ENCODE data around the gene PLXDC1.
"Not testable (repeated sequence)": the region's sequence is repeated elsewhere in the genome, so short reads cannot be mapped to it uniquely, and the experiment has no call there.

The PLXDC1 gene

DNA sequence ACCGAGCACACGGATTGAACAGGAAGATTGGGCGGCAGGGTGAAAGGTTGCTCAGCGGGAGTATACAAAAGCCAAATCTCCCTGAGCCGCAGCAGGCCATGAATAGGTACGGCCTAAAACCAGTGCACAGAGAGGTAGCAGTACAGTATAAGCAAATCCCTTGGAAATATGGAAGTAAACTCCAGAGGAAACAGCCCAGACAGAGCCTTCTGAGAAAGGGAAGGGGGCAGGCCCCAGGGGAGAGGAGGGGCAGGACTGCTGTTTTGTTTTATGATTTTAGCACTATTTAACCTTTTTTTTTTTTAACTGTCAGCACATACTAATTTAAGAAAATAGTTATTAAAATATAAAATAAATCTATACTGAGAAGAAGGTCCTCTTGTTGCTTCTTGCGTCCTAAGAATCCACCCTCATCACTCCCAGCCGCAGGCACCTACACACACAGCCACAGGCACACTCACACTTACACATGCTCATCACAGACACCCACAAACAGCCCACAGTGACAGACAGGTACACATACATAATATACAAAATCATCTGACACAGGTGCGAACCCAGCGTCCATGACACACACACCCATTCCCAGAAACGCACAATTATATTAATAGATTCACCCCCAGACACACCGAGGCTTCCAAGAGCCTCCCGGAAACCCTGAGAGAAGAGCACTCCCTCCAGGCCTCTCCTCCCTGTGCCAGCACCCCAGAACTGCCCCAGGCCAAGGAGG, 12.8 kb downstream of the PLXDC1 start:
- H3K4me3 ChIP-seq (ENCODE audit: low read depth, low read length): no peak overlapping the region

DNA sequence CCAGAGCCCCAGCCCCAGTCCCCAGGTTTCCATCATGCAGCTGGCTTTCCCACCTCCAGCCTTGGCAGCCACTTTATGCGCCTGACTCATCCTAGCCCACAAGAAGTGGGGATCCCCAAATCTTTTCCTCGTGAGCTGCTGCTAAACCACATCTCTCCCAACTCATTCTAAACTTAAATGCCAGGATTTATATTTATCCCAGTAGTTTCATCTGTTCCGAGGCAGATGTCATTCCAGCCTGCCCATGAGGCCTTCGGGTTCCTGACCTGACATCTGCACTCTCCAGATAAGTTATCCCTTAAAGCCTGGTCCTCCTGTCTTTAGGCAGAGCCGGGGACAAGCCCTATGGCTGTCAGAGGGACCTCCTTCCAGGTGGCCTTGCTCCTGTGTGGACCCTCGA, 16.6 kb downstream of the PLXDC1 start:
- DNase-seq (ENCODE audit: low read depth): no peak
- no peak overlapping the region for H3K4me3 ChIP-seq (ENCODE audit: low read depth, low read length)

More for the DNA sequence above, 12.8 kb downstream of the PLXDC1 start:
- DNase-seq (ENCODE audit: low read depth): no peak

GRCh38 chr17:39132192-39132610, 19.2 kb downstream of the PLXDC1 start:
- DNase-seq (ENCODE audit: low read depth): peak; percentile 58
- no peak overlapping the region for H3K4me3 ChIP-seq (ENCODE audit: low read depth, low read length)

DNA sequence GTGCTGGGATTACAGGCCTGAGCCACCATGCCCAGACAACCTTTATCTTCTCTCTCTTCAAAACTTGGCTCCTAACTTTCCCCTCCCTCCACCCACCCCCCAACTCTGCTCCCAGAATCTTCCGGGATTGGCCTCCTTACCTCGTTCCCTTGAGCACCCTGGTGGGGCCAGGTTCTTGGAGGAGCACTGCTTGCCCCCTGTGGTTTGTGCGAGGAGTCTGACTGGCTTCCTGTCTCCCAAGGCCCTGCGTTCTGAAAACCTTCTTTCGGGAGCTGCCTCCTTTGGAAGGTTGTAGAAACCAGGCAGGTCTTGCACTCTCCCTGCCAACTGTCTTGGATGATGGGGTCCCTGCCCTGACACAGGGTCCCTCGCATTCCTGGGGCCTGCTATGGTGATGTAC, 19.8 kb downstream of the PLXDC1 start:
- no peak for DNase-seq (ENCODE audit: low read depth)

DNA sequence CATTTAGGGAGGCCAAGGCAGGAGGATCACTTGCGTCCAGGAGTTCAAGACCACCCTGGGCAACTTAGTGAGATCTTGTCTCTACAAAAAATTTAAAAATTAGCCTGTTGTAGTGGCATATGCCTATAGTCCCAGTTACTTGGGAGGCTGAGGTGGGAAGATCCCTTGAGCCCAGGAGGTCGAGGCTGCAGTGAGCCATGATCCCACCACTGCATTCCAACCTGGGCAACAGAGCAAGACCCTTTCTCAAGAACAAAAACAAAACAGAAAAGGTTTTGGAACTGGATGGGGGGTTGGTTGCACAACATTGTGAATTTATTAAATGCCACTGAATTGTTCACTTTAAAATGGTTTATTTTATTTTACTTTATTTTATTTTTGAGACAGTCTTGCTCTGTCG, 21.2 kb downstream of the PLXDC1 start:
- H3K4me3 ChIP-seq (ENCODE audit: low read depth, low read length): no peak overlapping the region
- DNase-seq (ENCODE audit: low read depth): no peak

More for the DNA sequence above, 19.8 kb downstream of the PLXDC1 start:
- H3K4me3 ChIP-seq (ENCODE audit: low read depth, low read length): no peak overlapping the region

GRCh38 chr17:39129544-39129943, 21.9 kb downstream of the PLXDC1 start:
- DNase-seq (ENCODE audit: low read depth); H3K4me3 ChIP-seq (ENCODE audit: low read depth, low read length): not testable (repeated sequence)

DNA sequence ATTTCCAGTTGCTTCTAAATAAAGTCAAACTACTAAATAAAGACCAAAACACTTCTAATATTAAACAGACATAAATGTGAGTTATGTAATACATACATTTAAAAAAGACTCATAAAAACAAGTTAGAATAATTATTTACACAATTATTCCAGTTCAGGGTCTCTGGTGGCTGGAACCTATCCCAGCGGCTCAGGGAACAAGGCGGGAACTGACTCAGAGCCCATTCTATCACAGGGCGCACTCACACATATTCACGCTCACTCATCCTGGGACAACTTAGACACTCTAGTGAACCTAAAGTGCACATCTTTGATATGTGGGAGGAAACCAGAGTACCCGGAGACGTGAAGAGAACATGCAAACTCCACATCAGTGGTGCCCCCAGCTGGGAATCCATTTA, 25.0 kb downstream of the PLXDC1 start:
- H3K4me3 ChIP-seq (ENCODE audit: low read depth, low read length): no peak overlapping the region

DNA sequence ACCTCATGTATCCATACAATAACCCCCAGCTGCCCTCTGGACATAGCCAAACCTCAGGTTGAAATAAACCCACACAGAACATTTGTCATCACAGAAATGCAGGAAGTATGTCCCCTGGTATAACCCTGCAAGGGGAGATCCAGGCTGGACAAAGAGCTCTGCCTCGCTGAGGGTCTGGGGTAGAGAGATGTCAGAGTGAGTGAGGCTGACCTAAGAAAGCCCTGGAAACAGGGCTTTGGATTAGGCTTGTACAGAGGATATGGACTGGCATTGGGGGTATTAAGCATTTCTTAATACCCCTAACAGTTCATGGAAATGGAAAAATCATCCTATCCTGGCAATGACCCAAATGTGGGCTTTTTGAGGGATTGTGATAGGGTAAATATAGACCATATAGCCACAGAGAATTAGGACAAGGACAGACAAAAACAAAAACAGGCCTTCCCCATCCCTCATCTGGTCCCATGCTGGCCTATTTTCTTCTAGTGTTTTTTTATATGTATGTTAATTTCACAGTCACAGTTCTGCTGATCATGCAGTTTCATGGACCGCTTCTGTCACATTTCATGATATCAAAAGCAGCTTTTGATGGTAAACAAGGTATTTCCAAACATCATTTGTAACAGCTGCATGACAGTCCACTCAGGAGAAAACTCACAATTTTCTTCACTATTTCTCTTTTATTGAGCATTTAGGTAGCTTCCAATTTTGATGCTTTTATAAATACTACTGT, 26.1 kb downstream of the PLXDC1 start:
- no peak for DNase-seq (ENCODE audit: low read depth)
- H3K4me3 ChIP-seq (ENCODE audit: low read depth, low read length): no peak overlapping the region

More for the DNA sequence above, 25.0 kb downstream of the PLXDC1 start:
- no peak for DNase-seq (ENCODE audit: low read depth)

- DNase-seq (ENCODE audit: low read depth): no peak
- no peak overlapping the region for H3K4me3 ChIP-seq (ENCODE audit: low read depth, low read length)
Measured at GRCh38 chr17:39123627-39124026, 27.8 kb downstream of the PLXDC1 start.

DNA sequence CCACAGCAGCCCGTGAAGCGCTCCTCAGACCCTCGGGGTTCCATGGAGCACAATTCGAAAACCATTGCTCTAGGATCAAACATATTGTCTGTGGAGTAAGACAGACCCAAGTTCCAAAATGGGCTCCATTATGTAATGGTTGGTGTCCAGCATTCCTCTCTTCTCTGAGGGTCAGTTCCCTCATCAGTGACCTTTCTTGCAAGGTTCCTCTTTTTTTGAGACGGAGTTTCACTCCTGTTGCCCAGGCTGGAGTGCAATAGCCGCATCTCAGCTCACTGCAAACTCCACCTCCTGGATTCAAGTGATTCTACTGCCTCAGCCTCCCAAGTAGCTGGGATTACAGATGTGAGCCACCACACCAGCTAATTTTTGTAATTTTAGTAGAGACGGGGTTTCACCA, 28.4 kb downstream of the PLXDC1 start:
- H3K4me3 ChIP-seq (ENCODE audit: low read depth, low read length): no peak overlapping the region
- DNase-seq (ENCODE audit: low read depth): no peak

GRCh38 chr17:39121919-39122318, 29.5 kb downstream of the PLXDC1 start:
- H3K4me3 ChIP-seq (ENCODE audit: low read depth, low read length); DNase-seq (ENCODE audit: low read depth): not testable (repeated sequence)

- H3K4me3 ChIP-seq (ENCODE audit: low read depth, low read length): no peak overlapping the region
- DNase-seq (ENCODE audit: low read depth): no peak
Measured at GRCh38 chr17:39118674-39119419, 32.6 kb downstream of the PLXDC1 start.

DNA sequence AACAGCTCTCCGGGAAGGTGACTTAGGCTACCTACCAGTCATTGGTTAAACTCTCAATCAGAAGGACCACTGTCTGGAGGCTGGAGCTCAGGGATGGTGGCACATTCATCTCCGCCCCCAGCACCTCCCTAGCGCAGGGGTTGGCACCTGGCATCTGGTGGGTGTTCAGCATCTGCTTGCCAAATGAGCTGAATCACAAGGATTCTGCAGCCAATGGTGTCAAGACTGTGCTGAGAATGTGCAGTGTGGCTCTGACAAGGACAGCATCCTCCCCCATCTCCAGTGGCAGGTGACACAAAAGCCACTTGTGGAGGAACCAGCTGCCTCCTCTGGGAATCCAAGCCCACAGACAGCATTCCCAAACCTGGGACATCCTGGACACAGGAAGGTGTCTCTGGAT, 35.2 kb downstream of the PLXDC1 start:
- DNase-seq (ENCODE audit: low read depth): no peak

DNA sequence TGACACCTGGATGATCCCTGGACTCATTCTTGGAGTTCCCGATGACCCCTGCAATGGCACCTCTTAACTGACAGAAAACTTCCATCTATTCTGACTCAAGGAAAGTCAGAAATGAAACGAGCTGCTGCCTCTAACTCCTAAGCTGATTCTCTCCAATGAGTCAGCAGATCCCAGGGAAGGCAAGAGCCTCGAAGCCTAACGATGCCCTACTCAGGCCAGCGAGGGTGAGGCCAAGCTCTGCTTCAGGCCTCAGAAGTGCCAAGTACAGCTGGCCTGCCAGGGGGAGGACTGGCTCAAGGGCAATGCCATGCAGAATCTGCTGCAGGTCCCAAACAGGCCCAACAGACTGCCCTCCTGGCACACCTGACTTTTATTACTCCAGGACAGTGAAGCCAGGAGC, 36.3 kb downstream of the PLXDC1 start:
- DNase-seq (ENCODE audit: low read depth): no peak

More for the DNA sequence above, 35.2 kb downstream of the PLXDC1 start:
- no peak overlapping the region for H3K4me3 ChIP-seq (ENCODE audit: low read depth, low read length)

DNA sequence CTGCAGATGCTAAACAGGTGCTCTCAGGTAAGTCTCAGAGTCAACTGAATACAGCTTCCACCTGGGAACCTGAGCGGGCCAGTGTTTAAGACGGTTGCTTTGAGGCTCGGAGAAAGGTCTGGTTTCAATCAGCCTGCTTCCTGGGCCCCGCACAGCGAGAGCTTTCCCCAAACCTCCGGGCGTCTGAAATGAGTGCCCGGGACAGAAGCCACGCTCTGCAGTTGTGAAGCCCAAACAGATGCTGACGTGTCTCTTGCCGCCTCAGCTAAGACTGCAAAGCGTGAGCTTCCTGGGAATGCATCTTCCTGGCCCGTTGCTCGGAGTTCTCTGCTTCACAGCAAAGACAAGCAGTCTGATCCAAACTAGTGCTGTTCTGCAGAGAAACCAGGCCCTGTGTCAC, 36.7 kb downstream of the PLXDC1 start:
- no peak overlapping the region for H3K4me3 ChIP-seq (ENCODE audit: low read depth, low read length)
- no peak for DNase-seq (ENCODE audit: low read depth)

More for the DNA sequence above, 36.3 kb downstream of the PLXDC1 start:
- H3K4me3 ChIP-seq (ENCODE audit: low read depth, low read length): no peak overlapping the region

GRCh38 chr17:39113871-39114270, 37.6 kb downstream of the PLXDC1 start:
- no peak for DNase-seq (ENCODE audit: low read depth)
- no peak overlapping the region for H3K4me3 ChIP-seq (ENCODE audit: low read depth, low read length)

DNA sequence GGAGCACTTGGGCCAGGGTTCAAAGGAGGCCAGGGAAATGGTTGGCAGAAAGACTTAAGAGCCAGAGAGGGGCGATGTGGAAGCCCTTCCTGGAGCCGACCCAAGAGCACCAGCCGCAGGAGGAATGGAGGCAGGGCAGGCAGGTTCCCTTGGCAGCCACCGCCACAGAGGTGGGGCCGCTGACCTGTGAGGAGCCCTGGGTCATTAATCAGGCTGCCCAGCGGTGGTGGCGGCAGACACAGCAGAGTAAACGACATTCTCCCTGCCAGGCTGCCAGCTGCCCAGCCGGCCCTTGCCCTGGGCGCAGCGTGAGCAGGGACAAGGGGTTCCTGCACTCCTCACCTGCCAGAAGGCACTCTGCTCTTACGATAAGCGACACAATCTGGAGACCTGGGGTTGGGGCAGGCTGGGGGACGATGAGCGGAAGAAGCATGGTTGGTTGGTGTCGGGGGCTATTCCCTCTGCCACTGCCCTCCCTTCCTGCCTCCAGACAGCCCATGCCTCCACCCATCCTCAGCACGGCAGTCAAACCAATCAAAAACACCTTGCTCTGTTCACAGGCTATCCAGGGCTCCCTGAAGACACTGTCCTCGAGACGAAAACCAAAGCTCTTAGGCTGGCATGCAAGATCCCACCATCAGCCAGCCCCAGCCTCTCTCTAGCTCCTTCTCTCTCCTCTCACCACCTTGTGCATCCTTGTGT, 40.9 kb downstream of the PLXDC1 start:
- DNase-seq (ENCODE audit: low read depth): no peak
- H3K4me3 ChIP-seq (ENCODE audit: low read depth, low read length): no peak overlapping the region

- no peak for DNase-seq (ENCODE audit: low read depth)
- H3K4me3 ChIP-seq (ENCODE audit: low read depth, low read length): no peak overlapping the region
Measured at GRCh38 chr17:39108461-39109375, 42.7 kb downstream of the PLXDC1 start.

DNA sequence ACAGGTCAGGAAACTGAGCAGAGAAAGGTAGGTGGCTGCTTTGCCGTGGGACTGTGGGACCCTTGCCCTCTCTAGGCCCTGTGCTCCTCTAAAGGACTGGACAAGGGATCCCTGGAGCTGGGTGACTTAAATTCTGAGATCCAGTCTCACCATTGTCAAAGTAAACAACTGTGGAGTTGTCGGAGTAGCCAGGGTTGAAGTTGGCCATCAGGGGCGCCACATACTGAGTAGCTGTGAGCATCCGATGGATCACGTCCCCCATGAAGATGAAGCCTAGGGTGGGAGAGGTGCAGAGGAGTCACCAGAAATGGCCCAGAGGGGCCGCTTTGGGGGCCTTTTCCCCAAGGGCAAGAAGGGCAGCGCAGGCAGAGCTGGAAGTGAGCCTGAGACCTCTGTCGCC, 43.5 kb downstream of the PLXDC1 start:
- H3K4me3 ChIP-seq (ENCODE audit: low read depth, low read length): no peak overlapping the region

More for the DNA sequence above, 43.5 kb downstream of the PLXDC1 start:
- no peak for DNase-seq (ENCODE audit: low read depth)

All from skeletal muscle cell (primary cell).